Upper lobe of left lung (tissue), 4 donors: Measurements from ENCODE around the gene C2orf69.

Experiments
- POLR2A ChIP-seq, 4 donors: fragments of 450-650 bp; IDR thresholded peaks; one replicate each; pipeline ENCODE4 v1.5.1; 2016 to 2017; ENCODE audit warnings: antibody characterized with exemption in 4 of 4, mild to moderate bottlenecking in 2 of 4
- POLR2AphosphoS5 ChIP-seq, 2 donors: sonication (generic); formaldehyde crosslinking; IDR thresholded peaks; one replicate each; pipeline ENCODE4 v1.5.1; 2017; ENCODE audit warnings: antibody characterized with exemption in 2 of 2

- TF ChIP-seq POLR2A (IDR thresholded peaks at IDR 0.05) (no peak), POLR2AphosphoS5 (IDR thresholded peaks at IDR 0.05) (no peak)
Observed at GRCh38 chr2:199951023-199951422, 39.9 kb downstream of the C2orf69 start.
